Amygdala (tissue), 56 donors: ENCODE measurements around the gene ITIH3.
A peak's percentile ranks its signal among the peaks of the same experiment; 100 is the strongest.
"Not testable (repeated sequence)": the region's sequence is repeated elsewhere in the genome, so short reads cannot be mapped to it uniquely, and the experiment has no call there.

Experiments
- DNase-seq, 56 donors: peaks; one replicate each; lab custom pipeline; 2025; lab: John Stamatoyannopoulos, UW

ITIH3 gene

DNA sequence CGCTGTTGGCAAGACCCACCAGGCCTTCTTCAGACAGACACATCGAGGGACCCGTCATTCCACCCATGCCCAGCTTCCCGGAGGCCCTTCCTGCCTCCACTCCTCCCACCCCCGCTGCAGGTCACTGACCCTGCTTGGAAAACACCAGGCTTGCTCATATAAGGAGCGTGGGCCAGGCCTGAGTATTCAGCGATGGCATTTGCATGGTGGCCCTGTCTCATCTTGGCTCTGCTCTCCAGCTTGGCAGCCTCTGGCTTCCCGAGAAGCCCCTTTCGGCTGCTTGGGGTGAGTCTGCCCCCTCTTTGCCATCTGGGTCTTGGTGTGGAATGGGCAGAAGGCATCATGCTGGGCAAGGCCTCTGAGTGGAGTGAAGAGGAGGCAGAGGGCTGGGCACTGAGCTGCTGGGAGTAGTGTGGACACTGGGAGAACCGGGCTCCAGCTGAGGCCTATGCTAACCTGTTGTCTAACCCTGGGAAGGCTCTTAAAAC, at the start of gene ITIH3:
Gene ITIH3 (plus strand): TSS at position 185 of the 488 bp plus-strand sequence. CDS start 8 bp downstream, at position 193.
- DNase-seq = no peak

DNA sequence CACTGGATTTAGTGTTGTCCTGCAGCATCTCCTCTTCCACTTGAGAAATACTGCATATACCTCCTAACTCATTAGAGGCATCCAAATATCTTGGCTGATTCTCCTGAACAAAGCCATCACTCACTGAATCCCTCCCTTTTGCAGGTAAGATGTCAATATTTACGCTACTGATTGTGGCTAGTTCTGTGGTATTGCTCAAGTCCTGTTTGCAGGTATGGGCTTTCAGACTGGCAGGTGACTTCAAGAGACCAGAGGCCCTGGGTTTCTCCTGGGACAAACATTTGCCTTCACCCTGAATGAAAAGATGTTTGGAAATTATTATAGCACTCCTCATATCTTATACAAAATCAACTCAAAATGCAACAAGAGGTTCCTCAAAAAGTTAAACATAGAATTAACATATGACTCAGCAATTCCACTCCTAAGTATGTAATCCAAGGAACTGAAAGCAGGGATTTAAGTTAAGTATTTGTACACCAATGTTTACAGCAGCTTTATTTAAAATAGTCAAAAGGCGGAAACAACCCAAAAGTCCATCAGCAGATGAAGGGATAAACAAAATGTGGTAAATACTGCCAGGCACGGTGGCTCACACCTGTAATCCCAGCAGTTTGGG, 42.4 kb upstream of the ITIH3 start:
- DNase-seq = no peak

- DNase-seq = no peak
Observed at GRCh38 chr3:52754373-52754772, 40.2 kb upstream of the ITIH3 start.

GRCh38 chr3:52756141-52756540, 38.5 kb upstream of the ITIH3 start:
- DNase-seq = no peak

- no peak for DNase-seq
Observed at GRCh38 chr3:52763466-52763865, 31.1 kb upstream of the ITIH3 start.

GRCh38 chr3:52769786-52770455, 24.7 kb upstream of the ITIH3 start:
- no peak for DNase-seq

DNA sequence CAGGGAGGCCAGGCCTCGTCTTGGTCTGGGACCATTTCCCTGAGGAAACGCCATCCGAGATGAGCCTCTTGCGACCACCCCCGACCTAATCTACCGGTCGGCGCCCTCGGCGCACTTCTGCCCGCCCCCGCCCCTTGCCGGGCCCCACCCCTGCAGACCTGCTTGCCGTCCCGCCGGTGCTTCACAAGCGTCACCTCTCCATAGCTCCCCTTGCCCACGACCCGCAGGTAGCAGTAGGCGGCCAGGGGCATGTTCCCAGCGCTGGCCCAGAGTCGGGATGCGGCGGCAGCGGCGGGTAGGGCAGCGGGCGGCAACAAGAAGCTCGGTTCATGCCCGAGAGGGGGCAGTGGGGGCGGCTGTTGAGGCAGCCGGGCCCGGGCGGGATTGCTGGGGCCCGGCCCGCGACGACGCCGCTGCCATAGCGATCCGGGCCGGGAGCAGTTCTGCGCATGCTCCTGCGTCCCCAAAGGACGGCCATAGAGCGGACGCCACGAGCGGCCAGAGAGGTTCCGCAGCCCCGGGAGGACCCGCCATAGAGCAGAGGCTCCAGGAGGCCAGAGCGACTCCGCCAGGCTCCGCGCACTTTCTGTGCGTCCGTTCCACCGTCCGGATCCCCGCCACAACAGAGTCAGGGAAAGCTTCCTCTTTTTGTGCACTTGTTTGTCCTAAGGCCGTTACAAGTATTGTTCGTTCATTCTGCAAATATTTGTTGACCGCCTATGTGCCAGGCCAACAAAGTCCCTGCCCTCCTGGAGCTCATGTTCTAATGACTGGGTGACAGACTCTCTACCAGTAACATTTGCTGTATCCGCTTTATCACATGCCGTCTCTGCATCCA, 23.9 kb upstream of the ITIH3 start, which contains the start of gene NEK4:
Gene NEK4 (minus strand): TSS at position 445 of the 838 bp plus-strand sequence. CDS start 194 bp downstream, at position 251.
- peak; percentile 49 to 95 (median 86) for DNase-seq

DNA sequence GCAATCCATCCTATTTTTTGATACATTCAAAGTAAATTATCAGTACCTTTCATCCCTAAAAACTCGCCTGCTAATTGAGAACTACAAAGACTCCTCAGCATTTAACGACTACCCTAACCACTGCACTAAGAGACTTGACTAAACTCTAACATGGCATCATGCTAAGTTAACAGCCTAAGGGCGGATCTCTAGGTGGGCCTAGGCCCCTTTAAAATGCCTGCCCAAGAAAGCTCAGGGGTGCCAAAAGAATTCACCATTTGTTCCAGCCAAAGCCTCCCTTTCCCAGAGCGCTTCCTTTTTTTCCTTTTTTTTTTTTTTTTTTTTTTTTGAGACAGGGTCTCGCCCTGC, 23.3 kb upstream of the ITIH3 start:
- DNase-seq = no peak

GRCh38 chr3:52771702-52772101, 22.9 kb upstream of the ITIH3 start:
- no peak for DNase-seq

DNA sequence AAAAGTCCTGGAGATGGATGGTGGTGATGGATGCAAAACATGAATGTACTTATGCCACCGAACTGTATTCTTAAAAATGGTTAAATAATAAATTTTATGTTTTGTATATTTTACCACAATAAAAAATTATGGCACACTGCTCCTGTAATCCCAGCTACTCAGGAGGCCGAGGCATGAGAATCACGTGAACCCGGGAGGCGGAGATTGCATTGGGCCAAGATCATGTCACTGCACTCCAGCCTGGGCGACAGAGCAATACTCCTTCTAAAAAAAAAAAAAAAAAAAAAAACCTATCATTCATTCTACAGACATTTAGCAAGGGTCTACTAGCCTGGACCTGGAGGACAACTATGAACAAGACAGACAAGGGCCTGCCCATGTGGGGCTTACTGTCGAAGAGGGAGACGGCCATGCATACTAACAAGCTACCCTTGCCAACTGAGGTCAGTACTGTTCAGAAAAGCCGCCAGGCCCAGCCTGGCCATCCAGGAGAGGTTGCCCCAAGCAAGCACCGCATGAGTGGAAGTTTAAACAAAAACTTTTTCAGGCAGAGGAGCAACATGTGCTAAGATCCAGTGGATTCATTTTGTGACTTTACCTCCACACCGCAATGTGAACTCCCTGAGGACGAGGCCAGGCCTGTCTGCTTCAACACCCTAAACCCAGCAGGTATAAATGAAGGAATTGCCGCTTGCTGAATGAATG, 21.1 kb upstream of the ITIH3 start:
- DNase-seq = no peak

GRCh38 chr3:52774066-52774713, 20.4 kb upstream of the ITIH3 start:
- no peak for DNase-seq

DNA sequence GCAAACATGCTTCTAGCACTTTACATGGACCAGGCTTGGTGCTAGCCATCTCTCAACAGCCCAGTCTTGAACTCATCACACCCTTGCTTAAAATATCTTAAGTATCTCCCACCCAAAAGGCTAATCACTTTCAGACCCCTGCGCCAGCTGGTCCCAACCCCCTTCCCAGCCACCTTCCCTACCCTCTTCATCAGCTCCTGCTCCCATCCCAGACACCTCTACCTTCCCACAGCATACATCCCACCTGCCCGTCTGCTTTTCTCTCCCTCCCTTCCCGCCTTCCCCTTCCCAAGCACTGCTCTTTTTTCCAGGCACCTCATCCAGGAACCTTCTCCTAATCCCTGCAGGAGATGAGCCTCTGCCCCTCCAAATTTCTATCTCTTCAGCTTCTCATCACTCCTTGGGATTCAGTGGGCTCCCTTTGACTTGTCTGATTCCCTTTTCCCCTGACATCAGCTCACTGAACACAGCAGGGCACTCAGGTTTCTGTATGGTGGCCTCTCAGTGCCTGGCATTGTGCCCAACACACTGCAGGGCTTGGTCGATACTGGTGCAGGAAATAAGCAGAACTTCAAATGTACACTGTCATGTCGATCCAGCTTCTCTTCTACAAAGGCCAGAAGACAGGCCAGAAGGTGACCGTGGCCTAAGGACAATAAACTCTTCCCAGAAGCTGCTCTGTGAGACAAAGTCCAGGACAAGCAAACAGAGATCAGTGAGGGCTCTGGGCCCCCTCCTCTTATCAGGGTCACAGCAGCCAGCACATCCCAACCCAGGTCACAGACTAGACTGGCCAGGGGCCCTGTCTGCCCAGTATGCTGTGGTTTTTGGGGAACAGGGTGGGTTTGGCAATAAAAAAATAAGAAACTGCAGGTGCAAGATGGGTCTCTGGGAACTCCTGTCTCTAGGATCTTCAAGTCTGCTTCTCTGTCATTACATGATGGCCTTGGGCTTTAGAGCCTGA, 19.4 kb upstream of the ITIH3 start:
- DNase-seq = peak in 1 of 56 donors; percentile 12

- no peak for DNase-seq
Observed at GRCh38 chr3:52775877-52776276, 18.7 kb upstream of the ITIH3 start.

GRCh38 chr3:52776486-52776885, 18.1 kb upstream of the ITIH3 start:
- DNase-seq = not testable (repeated sequence)

DNA sequence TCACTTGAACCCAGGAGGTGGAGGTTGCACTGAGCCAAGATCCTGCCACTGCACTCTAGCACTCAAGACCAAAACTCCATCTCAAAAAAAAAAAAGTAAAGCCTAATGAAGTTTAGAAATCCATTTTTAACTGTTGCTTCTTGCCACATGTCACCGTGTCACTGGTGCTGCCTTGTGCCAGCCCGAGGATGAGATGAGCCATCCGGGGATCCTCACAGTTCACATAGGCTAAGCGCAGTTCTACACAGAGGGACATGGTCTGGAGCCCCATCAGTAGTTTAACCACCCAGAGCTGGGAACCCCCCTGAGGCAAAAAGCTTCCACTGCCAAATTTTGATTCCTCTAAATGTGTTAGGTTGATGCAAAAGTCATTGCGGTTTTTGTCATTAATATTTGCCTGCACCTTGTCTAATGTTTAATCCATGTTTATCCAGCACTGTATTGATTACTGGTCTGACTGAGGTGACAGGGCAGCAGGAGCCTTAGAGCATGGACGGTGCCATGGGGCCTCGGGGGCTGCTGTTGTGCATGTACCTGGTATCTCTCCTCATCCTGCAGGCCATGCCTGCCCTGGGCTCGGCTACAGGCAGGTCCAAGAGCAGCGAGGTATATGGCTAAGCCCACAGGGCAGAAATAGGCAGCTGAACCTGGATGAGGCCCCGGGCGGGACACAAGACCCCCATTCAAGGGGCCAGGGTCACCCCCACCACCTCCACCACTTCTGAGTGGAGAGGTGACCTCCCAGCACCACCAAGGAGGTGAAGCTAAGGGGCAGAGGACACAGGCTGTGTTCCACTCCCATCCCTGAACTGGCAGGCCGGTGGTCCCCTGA, 17.3 kb upstream of the ITIH3 start, which contains the start of gene ITIH1:
Gene ITIH1 (plus strand): TSS at position 473 of the 832 bp plus-strand sequence. CDS start 17 bp downstream, at position 490.
- no peak for DNase-seq

DNA sequence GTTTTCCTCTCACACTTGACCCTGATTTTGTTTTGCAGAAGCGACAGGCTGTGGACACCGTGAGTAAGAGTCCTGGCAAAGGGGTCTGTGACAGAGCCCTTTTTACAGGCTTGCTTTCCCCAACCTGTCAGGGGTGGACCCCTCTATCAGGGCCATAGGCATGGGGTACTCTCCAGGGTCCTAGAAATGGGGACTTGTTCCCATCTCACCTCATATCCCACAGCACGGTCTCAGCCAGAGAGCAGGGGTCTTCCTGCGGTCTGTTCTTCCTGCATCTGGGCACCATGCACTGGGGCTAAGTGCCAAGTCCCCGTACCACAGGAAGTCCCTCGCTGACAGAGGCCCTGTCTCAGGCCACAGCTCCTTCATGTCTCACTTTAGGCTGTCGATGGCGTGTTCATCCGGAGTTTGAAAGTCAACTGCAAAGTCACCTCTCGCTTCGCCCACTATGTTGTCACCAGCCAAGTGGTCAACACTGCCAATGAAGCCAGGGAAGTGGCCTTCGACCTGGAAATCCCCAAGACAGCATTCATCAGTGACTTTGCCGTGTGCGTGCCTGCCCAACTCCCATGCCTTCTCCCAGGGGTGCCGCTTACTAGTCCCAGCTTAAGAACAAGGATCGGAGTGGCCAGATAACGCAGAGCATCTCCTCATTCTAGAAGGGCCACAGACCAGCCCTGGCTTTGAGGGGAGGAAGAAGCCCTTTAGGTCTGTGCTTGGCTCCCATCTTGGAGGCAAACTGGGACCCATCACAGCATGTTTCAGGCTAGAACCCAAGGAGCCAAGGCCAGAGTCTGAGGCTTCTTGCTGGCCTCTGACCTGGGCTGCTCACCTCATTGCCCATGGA, 16.4 kb upstream of the ITIH3 start:
- DNase-seq = no peak
